HL-60 (cell line): ENCODE measurements around the gene MOGAT3.

Source experiments
- DNase-seq, 2 experiments: peaks; one replicate each; pipeline ENCODE4 v3.0.0-alpha.2; 2010 to 2020; ENCODE audit warnings: low read depth in 1 of 2, low spot score in 1 of 2
- H3K27ac ChIP-seq: fragments of 250-450 bp; sonication (Bioruptor Pico); replicated peaks from 2 replicates; pipeline ENCODE4 v1.5.1; 2020; ENCODE audit warnings: mild to moderate bottlenecking, moderate library complexity
- H3K27me3 ChIP-seq: fragments of 250-450 bp; sonication (Bioruptor Pico); 2 replicates; pipeline ENCODE4 v1.5.1; 2021; ENCODE audit warnings: mild to moderate bottlenecking, moderate library complexity; ENCODE audit not compliant: insufficient read depth, poor library complexity, severe bottlenecking
- H3K4me3 ChIP-seq: replicated peaks from 2 replicates; pipeline ENCODE4 v1.5.1; 2011; ENCODE audit warnings: mild to moderate bottlenecking, control low read depth, low read length; ENCODE audit not compliant: insufficient read depth
- CTCF ChIP-seq: IDR thresholded peaks from one replicate; pipeline ENCODE4 v1.5.1; 2011; ENCODE audit warnings: low read length, control low read depth, inconsistent platforms; ENCODE audit not compliant: insufficient read depth
- GABPA ChIP-seq: IDR thresholded peaks from 2 replicates; pipeline ENCODE4 v1.6.1; 2012; ENCODE audit warnings: low read depth
- POLR2AphosphoS5 ChIP-seq: IDR thresholded peaks from 2 replicates; pipeline ENCODE4 v1.6.1; 2012; ENCODE audit warnings: low read depth
- SPI1 ChIP-seq: IDR thresholded peaks from 2 replicates; pipeline ENCODE4 v1.6.1; 2012; ENCODE audit warnings: low read depth, mild to moderate bottlenecking, borderline replicate concordance
- TF ChIP-seq, protein P1 (sequence below): IDR thresholded peaks from 2 replicates; pipeline ENCODE4 v1.6.1; 2012; ENCODE audit warnings: low read depth; ENCODE audit not compliant: insufficient replicate concordance

MOGAT3 gene

GRCh38 chr7:101241015-101241363, 40.2 kb upstream of the MOGAT3 start:
- TF ChIP-seq SPI1, result peak; percentile 41; the same call in 1 of the 2 replicates
- TF ChIP-seq CTCF, result no peak
- H3K27me3 ChIP-seq, result no peaks in the 10 kb centered on the region
- DNase-seq, result peak in 1 of 2 experiments; percentile 85
- no peak overlapping the region for H3K4me3 ChIP-seq
- peak overlapping the region; percentile 37 for H3K27ac ChIP-seq

DNA sequence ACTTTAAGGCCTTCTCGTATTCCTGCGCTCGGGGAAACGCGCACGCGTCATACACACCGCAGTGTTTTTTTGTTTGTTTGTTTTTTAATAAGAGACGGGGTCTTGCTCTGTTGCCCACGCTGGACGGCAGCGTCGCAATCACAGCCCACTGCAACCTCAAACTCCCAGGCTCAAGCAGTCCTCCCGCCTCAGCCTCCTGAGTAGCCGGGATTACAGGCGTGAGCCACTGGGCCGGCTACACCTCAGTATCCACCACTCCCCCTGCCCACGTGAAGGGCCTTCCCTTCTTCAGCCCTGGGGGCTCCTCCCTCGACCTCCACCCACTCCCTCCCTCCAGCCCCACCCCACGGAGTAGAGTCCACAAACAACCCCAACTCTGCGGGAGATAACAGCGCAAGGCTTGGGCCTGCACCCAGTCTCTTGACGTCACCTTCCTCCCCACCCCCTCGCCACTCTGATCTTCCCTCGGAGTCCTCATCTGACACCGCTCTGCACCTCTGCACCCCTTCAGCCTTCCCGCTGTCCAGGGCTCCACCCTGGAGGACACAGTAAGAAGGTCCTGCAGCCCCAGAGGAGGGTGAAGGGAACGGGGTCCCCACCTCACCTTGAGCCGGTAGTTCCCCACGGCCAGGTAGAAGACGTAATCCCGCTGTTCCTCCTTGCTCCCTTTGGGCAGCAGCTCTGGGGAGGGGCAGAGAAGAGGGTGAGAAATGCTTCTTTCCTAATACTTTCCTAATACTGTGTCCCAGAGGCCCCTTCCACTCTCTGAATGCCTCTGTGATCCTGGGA, 39.6 kb upstream of the MOGAT3 start:
- Histone ChIP-seq H3K4me3 (no peak overlapping the region), H3K27ac (peak overlapping the region; percentile 37), H3K27me3 (no peaks in the 10 kb centered on the region)
- no peak for TF ChIP-seq GABPA
- no peak for TF ChIP-seq SPI1
- TF ChIP-seq, protein P1, sequence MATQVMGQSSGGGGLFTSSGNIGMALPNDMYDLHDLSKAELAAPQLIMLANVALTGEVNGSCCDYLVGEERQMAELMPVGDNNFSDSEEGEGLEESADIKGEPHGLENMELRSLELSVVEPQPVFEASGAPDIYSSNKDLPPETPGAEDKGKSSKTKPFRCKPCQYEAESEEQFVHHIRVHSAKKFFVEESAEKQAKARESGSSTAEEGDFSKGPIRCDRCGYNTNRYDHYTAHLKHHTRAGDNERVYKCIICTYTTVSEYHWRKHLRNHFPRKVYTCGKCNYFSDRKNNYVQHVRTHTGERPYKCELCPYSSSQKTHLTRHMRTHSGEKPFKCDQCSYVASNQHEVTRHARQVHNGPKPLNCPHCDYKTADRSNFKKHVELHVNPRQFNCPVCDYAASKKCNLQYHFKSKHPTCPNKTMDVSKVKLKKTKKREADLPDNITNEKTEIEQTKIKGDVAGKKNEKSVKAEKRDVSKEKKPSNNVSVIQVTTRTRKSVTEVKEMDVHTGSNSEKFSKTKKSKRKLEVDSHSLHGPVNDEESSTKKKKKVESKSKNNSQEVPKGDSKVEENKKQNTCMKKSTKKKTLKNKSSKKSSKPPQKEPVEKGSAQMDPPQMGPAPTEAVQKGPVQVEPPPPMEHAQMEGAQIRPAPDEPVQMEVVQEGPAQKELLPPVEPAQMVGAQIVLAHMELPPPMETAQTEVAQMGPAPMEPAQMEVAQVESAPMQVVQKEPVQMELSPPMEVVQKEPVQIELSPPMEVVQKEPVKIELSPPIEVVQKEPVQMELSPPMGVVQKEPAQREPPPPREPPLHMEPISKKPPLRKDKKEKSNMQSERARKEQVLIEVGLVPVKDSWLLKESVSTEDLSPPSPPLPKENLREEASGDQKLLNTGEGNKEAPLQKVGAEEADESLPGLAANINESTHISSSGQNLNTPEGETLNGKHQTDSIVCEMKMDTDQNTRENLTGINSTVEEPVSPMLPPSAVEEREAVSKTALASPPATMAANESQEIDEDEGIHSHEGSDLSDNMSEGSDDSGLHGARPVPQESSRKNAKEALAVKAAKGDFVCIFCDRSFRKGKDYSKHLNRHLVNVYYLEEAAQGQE, result no peak
- no peak for TF ChIP-seq POLR2AphosphoS5
- DNase-seq, result no peak

DNA sequence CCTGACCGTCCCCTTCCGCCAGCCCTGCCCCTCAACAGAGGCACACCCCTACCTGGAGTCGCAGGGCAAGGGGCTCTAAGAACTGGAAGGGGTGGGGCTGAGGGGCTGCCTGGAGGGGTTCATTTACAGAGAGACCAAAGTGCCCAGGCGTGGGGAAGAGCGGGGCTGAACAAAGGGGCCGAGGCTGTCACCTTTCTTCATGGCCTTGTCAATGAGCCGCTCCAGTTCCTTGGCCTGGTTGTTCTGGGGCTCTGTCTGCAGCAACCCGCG, 39.0 kb upstream of the MOGAT3 start:
- no peak overlapping the region for H3K4me3 ChIP-seq
- H3K27me3 ChIP-seq, result no peaks in the 10 kb centered on the region
- TF ChIP-seq POLR2AphosphoS5, result no peak
- no peak for TF ChIP-seq SPI1
- TF ChIP-seq, protein P1, result no peak
- no peak for TF ChIP-seq GABPA
- no peak for TF ChIP-seq CTCF
- DNase-seq, result no peak
- H3K27ac ChIP-seq, result no peak overlapping the region

GRCh38 chr7:101239191-101239950, 38.5 kb upstream of the MOGAT3 start:
- DNase-seq, result no peak
- no peak for TF ChIP-seq GABPA
- TF ChIP-seq POLR2AphosphoS5, result no peak
- no peak for TF ChIP-seq CTCF
- no peak for TF ChIP-seq SPI1
- TF ChIP-seq, protein P1, result no peak
- Histone ChIP-seq H3K27ac (peak overlapping the region; percentile 36), H3K4me3 (no peak overlapping the region), H3K27me3 (no peaks in the 10 kb centered on the region)
